Raji (cell line): ENCODE measurements around the gene SIPA1L2.

ENCODE experiments used
- POLR2A ChIP-seq: IDR thresholded peaks from 2 replicates; pipeline ENCODE4 v1.6.1; 2011; ENCODE audit warnings: low read depth, low read length, control low read depth; ENCODE audit not compliant: insufficient read depth

SIPA1L2 gene

GRCh38 chr1:232655746-232656085, 25.8 kb upstream of the SIPA1L2 start:
- TF ChIP-seq POLR2A: no peak

GRCh38 chr1:232655028-232655745, 25.3 kb upstream of the SIPA1L2 start:
- TF ChIP-seq POLR2A: no peak

- no peak for TF ChIP-seq POLR2A
Measured at GRCh38 chr1:232653789-232654188, 23.9 kb upstream of the SIPA1L2 start.

- TF ChIP-seq POLR2A: no peak
Measured at GRCh38 chr1:232650845-232651244, 20.9 kb upstream of the SIPA1L2 start.

GRCh38 chr1:232650418-232650817, 20.5 kb upstream of the SIPA1L2 start:
- no peak for TF ChIP-seq POLR2A

GRCh38 chr1:232648316-232648715, 18.4 kb upstream of the SIPA1L2 start:
- no peak for TF ChIP-seq POLR2A

- TF ChIP-seq POLR2A: no peak
Measured at GRCh38 chr1:232644209-232644608, 14.3 kb upstream of the SIPA1L2 start.

- TF ChIP-seq POLR2A: no peak
Measured at GRCh38 chr1:232643251-232643650, 13.3 kb upstream of the SIPA1L2 start.

GRCh38 chr1:232641507-232641906, 11.6 kb upstream of the SIPA1L2 start:
- no peak for TF ChIP-seq POLR2A

- TF ChIP-seq POLR2A: no peak
Measured at GRCh38 chr1:232636799-232637198, 6.9 kb upstream of the SIPA1L2 start.

- TF ChIP-seq POLR2A: no peak
Measured at GRCh38 chr1:232635778-232636356, 5.9 kb upstream of the SIPA1L2 start.

GRCh38 chr1:232635279-232635678, 5.3 kb upstream of the SIPA1L2 start:
- no peak for TF ChIP-seq POLR2A

- TF ChIP-seq POLR2A: no peak
Measured at GRCh38 chr1:232634096-232634495, 4.2 kb upstream of the SIPA1L2 start.

- TF ChIP-seq POLR2A: no peak
Measured at GRCh38 chr1:232630894-232631195, 912 bp upstream of the SIPA1L2 start.

GRCh38 chr1:232629250-232630046, 485 bp downstream of the SIPA1L2 start:
- no peak for TF ChIP-seq POLR2A
